GM21390 (cell line): ENCODE results near the gene TRAPPC12.
"Not testable (repeated sequence)": the region's sequence is repeated elsewhere in the genome, so short reads cannot be mapped to it uniquely, and the experiment has no call there.

Experiments
- ATAC-seq: cut with Tn5 transposase; IDR thresholded peaks from one replicate; pipeline ENCODE4 v1.9.1; 2021; ENCODE audit not compliant: unreplicated experiment

The TRAPPC12 gene

GRCh38 chr2:3379647-3380534 is at the start of gene TRAPPC12:
TRAPPC12 (plus strand) TSS chr2:3379694; CDS start chr2:3387624, 7,930 bp downstream.
- ATAC-seq = peak; percentile 75

DNA sequence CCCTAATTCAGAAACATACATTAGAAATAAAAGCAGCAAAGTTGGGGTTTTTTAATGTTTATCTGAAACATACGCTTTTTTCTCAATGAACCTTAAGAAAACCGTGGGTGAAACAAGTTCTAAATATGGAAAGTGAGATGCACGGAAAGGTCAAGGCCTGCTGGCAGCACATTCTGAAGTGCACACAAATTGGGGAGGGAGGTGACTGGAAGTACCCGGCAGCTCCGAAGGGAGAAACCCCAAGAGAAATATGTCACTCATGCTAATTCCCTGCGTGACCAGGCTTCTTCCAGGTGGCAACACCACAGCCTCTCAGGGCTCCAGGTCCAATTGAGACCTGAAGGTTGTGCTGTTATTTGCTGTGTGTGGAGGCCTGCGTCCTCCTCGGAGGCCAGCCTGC is 47.4 kb upstream of the TRAPPC12 start:
- no peak for ATAC-seq

GRCh38 chr2:3334392-3335345 is 44.8 kb upstream of the TRAPPC12 start:
- no peak for ATAC-seq

DNA sequence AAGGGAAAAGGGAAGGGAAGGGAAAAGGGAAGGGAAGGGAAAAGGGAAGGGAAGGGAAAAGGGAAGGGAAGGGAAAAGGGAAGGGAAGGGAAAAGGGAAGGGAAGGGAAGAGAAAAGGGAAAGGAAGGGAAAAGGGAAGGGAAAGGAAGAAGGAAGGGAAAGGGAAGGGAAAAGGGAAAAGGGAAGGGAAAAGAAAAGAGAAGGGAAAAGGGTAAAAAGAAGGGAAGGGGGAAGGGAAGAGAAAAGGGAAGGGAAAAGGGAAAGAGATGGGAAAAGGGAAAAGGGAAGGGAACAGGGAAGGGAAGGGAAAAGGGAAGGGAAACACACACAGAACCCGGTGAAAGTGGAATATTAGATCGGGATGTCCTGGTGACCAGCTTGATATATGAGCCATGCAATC is 42.6 kb upstream of the TRAPPC12 start:
- no peak for ATAC-seq

DNA sequence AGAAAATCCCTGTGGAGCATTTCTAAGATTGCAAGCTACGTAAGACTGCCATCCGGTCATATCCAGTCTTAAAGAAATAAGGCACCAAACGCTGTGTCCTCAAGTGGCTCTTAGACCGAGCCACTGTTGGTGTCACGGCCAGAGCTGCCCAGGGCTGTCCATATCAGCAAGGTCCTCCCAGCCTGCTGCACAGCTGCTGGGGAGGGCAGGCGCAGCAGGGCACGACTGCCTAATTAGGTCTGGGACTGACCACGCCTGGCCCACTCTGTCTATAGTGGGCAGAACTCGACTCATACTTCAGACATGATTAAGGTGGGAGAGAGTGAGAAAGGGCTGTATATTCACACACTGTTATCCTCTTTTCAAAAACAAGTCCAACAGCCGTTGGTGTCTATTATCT is 41.2 kb upstream of the TRAPPC12 start:
- ATAC-seq = no peak

DNA sequence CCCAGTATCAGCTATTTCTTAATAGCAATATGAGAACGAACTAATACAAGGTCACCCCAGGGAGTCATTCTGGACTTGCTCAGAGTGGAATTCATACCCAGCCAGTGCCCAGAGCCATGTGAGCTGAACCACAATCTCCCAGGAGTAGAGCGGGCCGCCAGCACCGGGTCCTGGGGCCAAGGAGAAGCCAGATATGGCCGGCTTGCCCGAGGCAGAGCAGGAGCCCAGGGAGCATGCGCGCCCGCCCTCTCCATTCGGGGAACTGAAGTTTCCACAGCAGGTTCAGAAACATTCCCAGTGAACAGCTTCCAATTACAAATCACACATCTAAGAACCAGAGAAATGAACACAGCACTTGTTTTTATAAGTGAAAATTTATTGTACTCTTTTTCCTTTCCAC is 39.4 kb upstream of the TRAPPC12 start:
- no peak for ATAC-seq

- ATAC-seq = no peak
Measured at GRCh38 chr2:3341336-3341735, 38.2 kb upstream of the TRAPPC12 start.

DNA sequence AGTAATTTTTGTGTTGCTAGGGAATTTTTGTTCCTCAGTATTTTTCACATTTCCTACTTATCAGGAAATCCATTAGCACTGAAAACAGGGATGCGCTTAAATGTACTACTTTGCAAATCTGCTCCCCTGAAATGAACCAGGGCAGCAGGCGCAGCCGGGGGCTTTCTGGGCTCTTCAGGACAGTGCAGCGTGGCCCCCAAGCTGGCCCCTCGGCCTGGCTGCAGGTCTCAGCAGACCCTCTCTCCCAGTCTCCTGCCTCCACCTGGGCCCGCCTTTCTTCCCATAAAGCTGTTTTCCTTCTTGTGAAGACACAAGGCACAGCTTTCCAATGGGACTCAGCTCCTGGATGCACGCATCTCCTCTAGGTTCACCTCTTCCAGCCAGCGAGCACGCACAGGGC is 37.2 kb upstream of the TRAPPC12 start:
- ATAC-seq = no peak

DNA sequence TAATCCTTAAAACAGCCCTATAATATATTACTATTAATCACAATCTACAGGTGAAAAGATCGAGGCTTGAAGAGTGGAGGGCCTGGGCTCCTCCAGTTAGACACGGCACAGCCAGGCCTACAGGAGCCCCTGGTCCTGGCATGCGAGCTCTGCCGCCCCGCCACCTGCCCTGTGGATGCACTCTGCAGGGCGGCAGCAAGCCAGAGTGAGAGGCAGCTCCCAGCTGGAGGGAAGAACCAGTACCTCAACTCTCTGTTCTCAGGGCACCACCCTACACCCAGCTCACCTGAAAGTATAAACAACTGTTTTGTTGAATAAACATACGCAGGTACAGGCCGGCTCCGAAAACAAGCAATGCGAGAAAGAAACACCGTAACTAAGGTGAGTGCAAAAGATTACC is 36.5 kb upstream of the TRAPPC12 start:
- no peak for ATAC-seq

GRCh38 chr2:3344897-3345296 is 34.6 kb upstream of the TRAPPC12 start:
- no peak for ATAC-seq

GRCh38 chr2:3345621-3346020 is 33.9 kb upstream of the TRAPPC12 start:
- ATAC-seq = no peak

GRCh38 chr2:3348767-3349166 is 30.7 kb upstream of the TRAPPC12 start:
- ATAC-seq = no peak

GRCh38 chr2:3349211-3349693 is 30.2 kb upstream of the TRAPPC12 start:
- ATAC-seq = no peak

GRCh38 chr2:3354986-3355385 is 24.5 kb upstream of the TRAPPC12 start:
- no peak for ATAC-seq

- no peak for ATAC-seq
Measured at GRCh38 chr2:3355951-3356569, 23.4 kb upstream of the TRAPPC12 start.

- no peak for ATAC-seq
Measured at GRCh38 chr2:3356799-3357198, 22.7 kb upstream of the TRAPPC12 start.

DNA sequence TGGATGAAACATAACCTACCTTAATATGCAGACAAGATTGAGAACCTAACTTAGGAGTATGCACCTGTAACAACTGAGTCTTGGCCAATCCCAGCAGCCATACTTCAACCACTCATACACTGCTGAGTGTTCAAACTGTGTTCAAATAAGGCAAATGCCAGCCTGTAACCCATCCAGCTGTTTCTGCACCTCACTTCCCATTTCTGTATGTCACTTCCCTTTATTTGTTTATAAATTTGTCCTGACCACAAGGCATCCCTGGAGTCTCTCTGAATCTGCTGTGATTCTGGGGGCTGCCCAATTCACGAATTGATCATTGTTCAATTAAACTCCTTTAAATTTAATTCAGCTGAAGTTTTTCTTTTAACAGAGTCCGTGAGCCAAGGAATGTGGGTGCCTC is 22.0 kb upstream of the TRAPPC12 start:
- not testable (repeated sequence) for ATAC-seq

- ATAC-seq = no peak
Measured at GRCh38 chr2:3357926-3358325, 21.6 kb upstream of the TRAPPC12 start.

DNA sequence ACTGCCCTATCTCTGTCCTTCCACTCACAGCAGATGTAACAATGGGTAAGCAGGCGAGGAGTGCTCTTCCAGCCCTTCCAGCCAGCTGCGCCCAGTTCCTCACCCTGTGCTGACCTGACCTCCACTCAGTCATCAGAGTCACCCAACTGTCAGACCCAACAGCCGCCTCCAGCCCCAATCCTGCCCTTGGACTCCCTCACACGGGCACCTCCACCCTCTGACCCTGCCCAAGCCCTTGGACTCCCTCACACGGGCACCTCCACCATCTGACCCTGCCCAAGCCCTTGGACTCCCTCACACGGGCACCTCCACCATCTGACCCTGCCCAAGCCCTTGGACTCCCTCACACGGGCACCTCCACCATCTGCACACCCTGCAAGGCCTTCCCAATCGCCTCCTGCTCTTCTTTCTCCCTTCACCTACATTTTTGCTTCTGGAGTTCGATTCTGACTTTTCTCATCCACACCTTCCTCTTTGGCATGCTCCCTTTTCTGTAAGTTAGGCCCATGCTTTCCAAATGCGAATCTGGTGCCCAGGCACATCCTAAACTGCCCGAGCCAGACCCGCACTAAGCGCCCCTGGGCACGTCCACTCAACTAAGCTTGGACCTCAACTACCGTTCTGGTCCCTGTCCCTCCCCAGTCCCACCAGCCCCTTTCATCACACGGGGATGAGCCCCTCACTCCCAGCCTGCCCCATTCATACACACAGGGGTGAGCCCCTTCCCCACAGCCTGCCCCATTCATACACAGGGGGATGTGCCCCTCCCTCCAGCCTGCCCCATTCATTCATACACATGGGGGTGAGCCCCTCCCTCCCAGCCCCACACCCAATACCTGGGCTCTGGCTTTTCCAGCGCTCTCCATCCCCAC is 17.7 kb upstream of the TRAPPC12 start:
- ATAC-seq = no peak

DNA sequence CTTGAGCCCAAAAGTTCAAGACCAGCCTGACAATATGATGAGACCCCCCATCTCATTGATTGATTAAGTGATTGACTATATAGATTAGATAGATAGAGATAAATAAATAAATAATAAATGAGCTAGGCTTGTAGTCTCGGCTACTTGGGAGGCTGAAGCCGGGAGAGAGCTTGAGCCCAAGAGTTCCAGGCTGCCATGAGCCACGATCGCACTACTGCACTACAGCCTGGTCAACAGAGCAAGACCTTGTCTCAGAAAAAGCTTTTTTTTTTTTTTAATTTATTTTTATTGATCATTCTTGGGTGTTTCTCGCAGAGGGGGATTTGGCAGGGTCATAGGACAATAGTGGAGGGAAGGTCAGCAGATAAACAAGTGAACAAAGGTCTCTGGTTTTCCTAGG is 14.3 kb upstream of the TRAPPC12 start:
- ATAC-seq = no peak
